ENCODE results near the gene VHLL.

DNA sequence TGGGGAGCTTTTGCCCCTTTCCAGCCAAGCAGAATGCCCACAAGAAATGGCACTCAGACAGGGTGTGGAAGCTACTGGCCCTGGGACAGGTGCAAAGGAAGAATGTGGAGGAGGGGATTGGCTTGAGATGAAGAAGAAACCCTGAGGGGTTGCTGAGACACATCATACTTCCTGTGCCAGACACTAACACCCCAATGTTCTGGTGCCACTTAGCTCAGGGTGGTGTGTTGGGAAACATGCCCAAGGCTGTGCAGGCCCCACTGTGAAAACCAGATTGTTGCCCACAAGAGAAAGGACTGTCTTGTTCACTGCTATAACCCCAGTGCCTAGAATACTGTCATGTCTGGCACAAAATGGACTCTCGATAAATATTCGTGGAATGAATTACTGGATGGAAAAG lies 41.4 kb downstream of the VHLL start:
- no peak for TF ChIP-seq SPI1 (IDR thresholded peaks at IDR 0.05; ENCODE audit: low read depth, low read length)
- TF ChIP-seq POLR2A (IDR thresholded peaks at IDR 0.05; ENCODE audit: low read depth, low read length), result no peak
- TF ChIP-seq POLR2AphosphoS5 (IDR thresholded peaks at IDR 0.05; ENCODE audit: low read depth, low read length), result no peak
- TF ChIP-seq TAF1 (IDR thresholded peaks at IDR 0.05; ENCODE audit: low read depth, low read length), result no peak
